GM18498 (cell line): Measurements from ENCODE around the gene ARL6IP1.
A peak's percentile ranks its signal among the peaks of the same experiment; 100 is the strongest.
"Not testable (repeated sequence)": the region's sequence is repeated elsewhere in the genome, so short reads cannot be mapped to it uniquely, and the experiment has no call there.

Source experiments
- ATAC-seq: cut with Tn5 transposase; IDR thresholded peaks from one replicate; pipeline ENCODE4 v1.9.1; 2021; ENCODE audit warnings: mild to moderate bottlenecking, moderate library complexity; ENCODE audit not compliant: unreplicated experiment

Gene ARL6IP1

GRCh38 chr16:18762713-18763112 is 38.6 kb downstream of the ARL6IP1 start:
- ATAC-seq: peak; percentile 54

- ATAC-seq: not testable (repeated sequence)
Measured at GRCh38 chr16:18759598-18760520, 41.5 kb downstream of the ARL6IP1 start.

- ATAC-seq: peak; percentile 31
Measured at GRCh38 chr16:18757960-18758660, 43.2 kb downstream of the ARL6IP1 start.

GRCh38 chr16:18756639-18757038 is 44.7 kb downstream of the ARL6IP1 start:
- not testable (repeated sequence) for ATAC-seq

GRCh38 chr16:18742870-18743269 is 58.5 kb downstream of the ARL6IP1 start:
- not testable (repeated sequence) for ATAC-seq
